Activated T-helper 1 cell treated with anti-CD3 and anti-CD28 coated beads, Interleukin-12 subunit alpha, Interleukin-12 subunit beta, Interleukin-2, Interleukin-4 antibody, amounts not matched to agents 30 ng/mL and 10 ng/mL and 1 ng/mL, durations not matched to agents 14 hours and 24 hours and 36 hours (primary cell): ENCODE data around the gene DCX. TPM values are rescaled to one million over a fixed set of nuclear protein-coding genes. Genes with fewer than 3 reads are reported as not detected.

ENCODE experiments used
- DNase-seq: peaks from one replicate; pipeline ENCODE4 v3.0.0; 2021; ENCODE audit warnings: low spot score
- H3K27ac Mint-ChIP-seq: one replicate; pipeline ENCODE4 v1.8.0; 2021; ENCODE audit warnings: mild to moderate bottlenecking, mixed read lengths
- H3K27me3 Mint-ChIP-seq: one replicate; pipeline ENCODE4 v1.8.0; 2022; ENCODE audit warnings: mild to moderate bottlenecking, moderate library complexity, mixed read lengths; ENCODE audit not compliant: insufficient read depth
- H3K36me3 Mint-ChIP-seq: one replicate; pipeline ENCODE4 v1.8.0; 2021; ENCODE audit warnings: low read depth, mixed read lengths
- H3K4me1 Mint-ChIP-seq: one replicate; pipeline ENCODE4 v1.8.0; 2021; ENCODE audit warnings: low read depth, mixed read lengths
- H3K4me3 Mint-ChIP-seq: one replicate; pipeline ENCODE4 v1.8.0; 2021; ENCODE audit warnings: mild to moderate bottlenecking, moderate library complexity, mixed read lengths
- H3K9me3 Mint-ChIP-seq: one replicate; pipeline ENCODE4 v1.8.0; 2021; ENCODE audit warnings: mixed read lengths
- intact Hi-C: fragments of 100-400 bp; cut with micrococcal nuclease; formaldehyde crosslinking; loops from one replicate; pipeline ENCODE4 v1.15.1; 2024
- total RNA-seq: library from RNA; stranded (reverse); gene quantifications from 2 replicates; pipeline ENCODE4 v1.2.3, GENCODE V29; 2022

DCX gene
- total RNA-seq, 1 donor from 2014 or later: not detected

DNA sequence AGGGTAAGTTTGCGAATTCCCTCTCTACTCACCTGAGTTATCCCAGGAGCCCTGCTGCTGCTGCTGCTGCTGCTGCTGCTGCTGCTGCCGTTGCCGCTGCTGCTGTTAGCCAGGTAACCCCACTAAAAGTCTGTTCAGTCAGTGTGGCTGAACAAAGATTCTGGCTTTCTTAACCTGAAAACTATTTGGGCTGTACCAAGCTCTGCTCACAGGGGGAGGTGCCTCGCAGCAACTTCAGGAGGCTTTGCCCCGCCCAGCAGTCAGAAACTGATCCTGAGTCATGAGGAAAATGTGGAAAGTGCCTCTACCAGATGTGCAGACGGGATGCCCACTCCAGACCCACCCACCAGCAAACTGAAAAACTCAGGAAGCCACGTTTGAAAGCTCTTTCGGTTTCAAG lies 141.7 kb downstream of the DCX start, which contains the start of gene CAPN6:
CAPN6 (minus strand) TSS at position 145 of the 400 bp plus-strand sequence. CDS start 6,547 bp downstream, outside the sequence.
- Mint-ChIP-seq H3K27ac (no peak within 1 kb of the TSS), H3K4me1 (no peaks in the 10 kb centered on the region), H3K36me3 (no peaks in the 10 kb centered on the region), H3K9me3 (no peaks in the 10 kb centered on the region), H3K27me3 (no peaks in the 10 kb centered on the region), H3K4me3 (no peak within 1 kb of the TSS)
- intact Hi-C loops: no loop called here
- no peak for DNase-seq

- no peaks in the 10 kb centered on the region for H3K36me3 Mint-ChIP-seq
- H3K27ac Mint-ChIP-seq: no peak overlapping the region
- H3K4me3 Mint-ChIP-seq: no peak overlapping the region
- intact Hi-C loops: no loop called here
- H3K27me3 Mint-ChIP-seq: no peaks in the 10 kb centered on the region
- no peak for DNase-seq
- H3K9me3 Mint-ChIP-seq: no peaks in the 10 kb centered on the region
- H3K4me1 Mint-ChIP-seq: no peaks in the 10 kb centered on the region
Measured at GRCh38 chrX:111268506-111268905, 143.5 kb downstream of the DCX start.

DNA sequence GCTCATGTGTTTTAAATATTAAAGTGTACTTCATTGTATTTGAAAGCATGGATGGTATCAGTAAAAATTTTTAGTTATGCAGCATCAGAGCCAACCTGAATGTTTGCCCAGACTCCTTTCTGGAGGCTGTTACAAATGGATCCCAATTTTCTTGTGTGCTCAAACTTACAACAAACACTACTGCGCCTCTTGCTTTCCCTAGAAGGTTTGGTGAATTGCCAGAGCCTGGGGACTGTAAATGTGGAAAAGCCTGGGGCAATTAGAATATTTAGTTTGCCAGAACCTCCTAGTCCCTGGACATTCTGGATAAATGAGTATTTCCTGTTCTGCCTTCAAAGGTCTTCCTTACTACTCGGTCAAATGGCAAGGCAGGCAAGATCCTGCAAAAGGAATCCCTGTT lies 146.5 kb downstream of the DCX start:
- Mint-ChIP-seq H3K27ac (no peak overlapping the region), H3K4me1 (no peaks in the 10 kb centered on the region), H3K4me3 (no peak overlapping the region), H3K36me3 (no peaks in the 10 kb centered on the region), H3K27me3 (no peaks in the 10 kb centered on the region), H3K9me3 (no peaks in the 10 kb centered on the region)
- intact Hi-C loops: no loop called here
- DNase-seq: no peak

GRCh38 chrX:111264385-111264784 lies 147.6 kb downstream of the DCX start:
- no peaks in the 10 kb centered on the region for H3K36me3 Mint-ChIP-seq
- H3K27me3 Mint-ChIP-seq: no peaks in the 10 kb centered on the region
- no peak overlapping the region for H3K27ac Mint-ChIP-seq
- H3K4me3 Mint-ChIP-seq: no peak overlapping the region
- no peak for DNase-seq
- no peaks in the 10 kb centered on the region for H3K9me3 Mint-ChIP-seq
- intact Hi-C loops: no loop called here
- H3K4me1 Mint-ChIP-seq: no peaks in the 10 kb centered on the region

DNA sequence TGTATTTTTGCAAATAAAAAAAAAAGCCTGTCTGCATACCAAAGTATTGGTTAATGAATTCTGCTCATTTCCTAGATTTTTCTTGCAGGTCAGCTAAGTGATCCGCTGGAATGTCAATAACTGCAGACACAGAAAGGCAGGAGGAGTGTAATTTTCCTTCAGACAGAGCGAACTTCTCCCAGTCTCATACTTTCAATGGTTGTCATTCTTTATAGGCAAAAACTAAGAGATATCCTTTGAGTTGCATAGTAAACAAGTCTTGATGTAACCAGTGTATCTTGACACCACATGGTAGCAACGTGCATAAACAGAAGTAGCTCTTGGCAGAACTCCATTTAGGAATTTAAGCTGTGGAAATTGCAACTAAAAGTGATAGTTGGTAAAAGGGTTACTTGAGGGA lies 149.9 kb downstream of the DCX start:
- intact Hi-C loops: no loop called here
- no peak for DNase-seq
- Mint-ChIP-seq H3K9me3 (no peaks in the 10 kb centered on the region), H3K27ac (no peak overlapping the region), H3K4me1 (no peaks in the 10 kb centered on the region), H3K36me3 (no peaks in the 10 kb centered on the region), H3K4me3 (no peak overlapping the region), H3K27me3 (no peaks in the 10 kb centered on the region)

- Mint-ChIP-seq H3K4me1 (no peaks in the 10 kb centered on the region), H3K4me3 (no peak overlapping the region), H3K9me3 (no peaks in the 10 kb centered on the region), H3K27ac (no peak overlapping the region), H3K36me3 (no peaks in the 10 kb centered on the region), H3K27me3 (no peaks in the 10 kb centered on the region)
- no peak for DNase-seq
- intact Hi-C loops: no loop called here
Measured at GRCh38 chrX:111260451-111260850, 151.5 kb downstream of the DCX start.

- DNase-seq: no peak
- no peak overlapping the region for H3K4me3 Mint-ChIP-seq
- H3K27me3 Mint-ChIP-seq: no peaks in the 10 kb centered on the region
- H3K9me3 Mint-ChIP-seq: no peaks in the 10 kb centered on the region
- H3K4me1 Mint-ChIP-seq: no peaks in the 10 kb centered on the region
- no peaks in the 10 kb centered on the region for H3K36me3 Mint-ChIP-seq
- intact Hi-C loops: no loop called here
- no peak overlapping the region for H3K27ac Mint-ChIP-seq
Measured at GRCh38 chrX:111259559-111259958, 152.4 kb downstream of the DCX start.

GRCh38 chrX:111257733-111258132 lies 154.3 kb downstream of the DCX start:
- intact Hi-C loops: no loop called here
- H3K36me3 Mint-ChIP-seq: no peaks in the 10 kb centered on the region

GRCh38 chrX:111254896-111255693 lies 156.9 kb downstream of the DCX start:
- intact Hi-C loops: no loop called here
- no peak for DNase-seq
- H3K9me3 Mint-ChIP-seq: no peaks in the 10 kb centered on the region
- H3K27me3 Mint-ChIP-seq: no peaks in the 10 kb centered on the region
- H3K4me1 Mint-ChIP-seq: no peaks in the 10 kb centered on the region
- H3K27ac Mint-ChIP-seq: no peak overlapping the region
- no peak overlapping the region for H3K4me3 Mint-ChIP-seq
- no peaks in the 10 kb centered on the region for H3K36me3 Mint-ChIP-seq

More at GRCh38 chrX:111257733-111258132, 154.3 kb downstream of the DCX start:
- H3K4me3 Mint-ChIP-seq: no peak overlapping the region
- no peak overlapping the region for H3K27ac Mint-ChIP-seq
- DNase-seq: no peak
- H3K4me1 Mint-ChIP-seq: no peaks in the 10 kb centered on the region
- no peaks in the 10 kb centered on the region for H3K9me3 Mint-ChIP-seq
- no peaks in the 10 kb centered on the region for H3K27me3 Mint-ChIP-seq

- no peak overlapping the region for H3K4me3 Mint-ChIP-seq
- no peak overlapping the region for H3K27ac Mint-ChIP-seq
- intact Hi-C loops: loop anchor here (1.0 to 5.0 kb wide), 3 partner anchors 145 to 794 kb away; no protein-coding TSS in a partner anchor
- H3K9me3 Mint-ChIP-seq: no peaks in the 10 kb centered on the region
- no peak for DNase-seq
- H3K36me3 Mint-ChIP-seq: no peaks in the 10 kb centered on the region
- H3K4me1 Mint-ChIP-seq: no peaks in the 10 kb centered on the region
- H3K27me3 Mint-ChIP-seq: peaks cover 5% of the 10 kb centered on the region
Measured at GRCh38 chrX:111244235-111244750, 167.7 kb downstream of the DCX start.

Other genes starting within 250 kb of the DCX start
- gene CAPN6, start 141.7 kb downstream of the DCX start, total RNA-seq: not detected in 2 replicates
- gene SERTM2, start 99.5 kb upstream of the DCX start, total RNA-seq: not detected in 2 replicates